ENCODE measurements around the gene GRHPR. TPM values are rescaled to one million over a fixed set of nuclear protein-coding genes. Genes with fewer than 3 reads are reported as not detected.

GRHPR gene
- total and polyA plus RNA-seq, 2 of the 4 experiments (the other 2 are of a cell fraction): 182 to 191 TPM

DNA sequence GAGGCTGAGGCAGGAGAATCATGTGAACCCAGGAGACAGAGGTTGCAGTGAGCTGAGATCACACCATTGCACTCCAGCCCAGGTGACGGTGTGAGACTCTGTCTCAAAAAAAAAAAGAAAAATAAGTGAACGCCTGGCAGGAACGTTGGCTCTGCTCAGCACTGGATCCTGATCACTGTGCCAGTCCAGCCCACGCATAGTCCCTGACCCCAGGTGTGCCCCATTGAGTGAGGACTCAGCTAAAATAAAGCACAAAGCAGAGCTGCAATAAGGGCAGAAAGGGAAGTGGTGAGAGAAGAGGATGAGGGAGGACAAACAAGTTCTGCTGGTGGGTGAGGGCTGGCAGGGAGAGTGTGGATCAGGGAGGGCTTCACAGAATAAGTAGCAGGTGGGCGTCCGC is 4.3 kb downstream of the GRHPR start:
- H2BK120ac ChIP-seq (ENCODE audit: low read depth, low read length): no peak overlapping the region
- H3K36me3 ChIP-seq (ENCODE audit: control insufficient read depth, insufficient read depth, low read length): peaks cover 39% of the 10 kb centered on the region
- no peak overlapping the region for H3K18ac ChIP-seq (ENCODE audit: low read depth, low read length)
- H3K27ac ChIP-seq (ENCODE audit: insufficient read depth, low read length): no peak overlapping the region
- H4K8ac ChIP-seq (ENCODE audit: low read depth in 2 of 2, low read length in 2 of 2): no peak overlapping the region
- WGBS, 2 experiments (ENCODE audit: extremely low coverage in 2 of 2, insufficient read length in 1 of 2): 100% methylated on average over 3 of the region's 6 CpGs; no CpG with 5 or more reads in 1 of the 2 experiments
- no peak overlapping the region for H2AK9ac ChIP-seq (replicated peaks; ENCODE audit: low read depth, low read length, poor library complexity)
- ChIA-PET CTCF (interaction anchor here (0.6 to 0.7 kb wide), 2 partner anchors 1042 to 1165 kb away, joined by 4 read pairs; no protein-coding TSS in a partner anchor), POLR2A (ENCODE audit: unreplicated experiment) (interaction anchor here (0.6 kb wide), 1 partner anchor 43 kb away, joined by 4 read pairs; no protein-coding TSS in a partner anchor)
- H3K4me3 ChIP-seq (ENCODE audit: insufficient read depth, low read depth, low read length): no peak overlapping the region
- H3K4me1 ChIP-seq (ENCODE audit: control insufficient read depth, insufficient read depth, low read length): peaks cover 9% of the 10 kb centered on the region
- BruUV-seq (replicated peaks): no TSS peak
- no peak overlapping the region for H2AFZ ChIP-seq (replicated peaks; ENCODE audit: low read length, poor library complexity)
- no peak overlapping the region for H3K23ac ChIP-seq (ENCODE audit: low read depth, low read length)
- no peak overlapping the region for H4K91ac ChIP-seq (ENCODE audit: insufficient read depth, low read depth, low read length)
- H2BK15ac ChIP-seq (ENCODE audit: low read depth, low read length): no peak overlapping the region
- DNase-seq (no peak), ATAC-seq (ENCODE audit: low read depth) (no peak)
- peaks cover 28% of the 10 kb centered on the region for H4K20me1 ChIP-seq (ENCODE audit: insufficient read depth, low read length)
- no peak overlapping the region for H3K14ac ChIP-seq (replicated peaks; ENCODE audit: low read depth, low read length)
- in situ Hi-C loops (cut with MboI; ENCODE audit: low sequenced_read_pairs): no loop called here
- H3K9me3 ChIP-seq (ENCODE audit: control insufficient read depth, insufficient read depth, low read length): no peaks in the 10 kb centered on the region
- peaks cover 19 to 50% of the 10 kb centered on the region in 2 experiments for H3K79me1 ChIP-seq (ENCODE audit: low read depth in 1 of 2, low read length in 2 of 2)
- intact Hi-C loops (cut with micrococcal nuclease): no loop called here
- no peaks in the 10 kb centered on the region for H3K27me3 ChIP-seq (ENCODE audit: control insufficient read depth, insufficient read depth, low read length)
- no peak overlapping the region for H3K4me2 ChIP-seq (ENCODE audit: low read depth, low read length)
- H2AK5ac ChIP-seq (ENCODE audit: low read depth, low read length): no peak overlapping the region
- H2BK5ac ChIP-seq (ENCODE audit: low read depth, low read length, poor library complexity, severe bottlenecking): no peak overlapping the region
- TF ChIP-seq, protein P1, sequence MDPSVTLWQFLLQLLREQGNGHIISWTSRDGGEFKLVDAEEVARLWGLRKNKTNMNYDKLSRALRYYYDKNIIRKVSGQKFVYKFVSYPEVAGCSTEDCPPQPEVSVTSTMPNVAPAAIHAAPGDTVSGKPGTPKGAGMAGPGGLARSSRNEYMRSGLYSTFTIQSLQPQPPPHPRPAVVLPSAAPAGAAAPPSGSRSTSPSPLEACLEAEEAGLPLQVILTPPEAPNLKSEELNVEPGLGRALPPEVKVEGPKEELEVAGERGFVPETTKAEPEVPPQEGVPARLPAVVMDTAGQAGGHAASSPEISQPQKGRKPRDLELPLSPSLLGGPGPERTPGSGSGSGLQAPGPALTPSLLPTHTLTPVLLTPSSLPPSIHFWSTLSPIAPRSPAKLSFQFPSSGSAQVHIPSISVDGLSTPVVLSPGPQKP (IDR thresholded peaks at IDR 0.05; ENCODE audit: borderline replicate concordance, low read depth, low read length): no peak
- no peak for TF ChIP-seq POLR2A (IDR thresholded peaks at IDR 0.05; ENCODE audit: low read depth, low read length)
- TF ChIP-seq, protein P2, sequence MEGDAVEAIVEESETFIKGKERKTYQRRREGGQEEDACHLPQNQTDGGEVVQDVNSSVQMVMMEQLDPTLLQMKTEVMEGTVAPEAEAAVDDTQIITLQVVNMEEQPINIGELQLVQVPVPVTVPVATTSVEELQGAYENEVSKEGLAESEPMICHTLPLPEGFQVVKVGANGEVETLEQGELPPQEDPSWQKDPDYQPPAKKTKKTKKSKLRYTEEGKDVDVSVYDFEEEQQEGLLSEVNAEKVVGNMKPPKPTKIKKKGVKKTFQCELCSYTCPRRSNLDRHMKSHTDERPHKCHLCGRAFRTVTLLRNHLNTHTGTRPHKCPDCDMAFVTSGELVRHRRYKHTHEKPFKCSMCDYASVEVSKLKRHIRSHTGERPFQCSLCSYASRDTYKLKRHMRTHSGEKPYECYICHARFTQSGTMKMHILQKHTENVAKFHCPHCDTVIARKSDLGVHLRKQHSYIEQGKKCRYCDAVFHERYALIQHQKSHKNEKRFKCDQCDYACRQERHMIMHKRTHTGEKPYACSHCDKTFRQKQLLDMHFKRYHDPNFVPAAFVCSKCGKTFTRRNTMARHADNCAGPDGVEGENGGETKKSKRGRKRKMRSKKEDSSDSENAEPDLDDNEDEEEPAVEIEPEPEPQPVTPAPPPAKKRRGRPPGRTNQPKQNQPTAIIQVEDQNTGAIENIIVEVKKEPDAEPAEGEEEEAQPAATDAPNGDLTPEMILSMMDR (conservative IDR thresholded peaks at IDR 0.05; ENCODE audit: low read depth, low read length): no peak
- no peak for TF ChIP-seq FOS (IDR thresholded peaks at IDR 0.05; ENCODE audit: low read depth, low read length)
- TF ChIP-seq MAZ (IDR thresholded peaks at IDR 0.05; ENCODE audit: borderline replicate concordance, low read depth, low read length): no peak
- no peak for TF ChIP-seq CEBPB (IDR thresholded peaks at IDR 0.05; ENCODE audit: low read depth, low read length)
- TF ChIP-seq BHLHE40 (IDR thresholded peaks at IDR 0.05; ENCODE audit: low read depth, low read length): no peak
- no peak for TF ChIP-seq RAD21 (IDR thresholded peaks at IDR 0.05; ENCODE audit: low read length)
- TF ChIP-seq NFE2L2 (IDR thresholded peaks at IDR 0.05; ENCODE audit: low read depth, low read length): no peak
- TF ChIP-seq, protein P3, sequence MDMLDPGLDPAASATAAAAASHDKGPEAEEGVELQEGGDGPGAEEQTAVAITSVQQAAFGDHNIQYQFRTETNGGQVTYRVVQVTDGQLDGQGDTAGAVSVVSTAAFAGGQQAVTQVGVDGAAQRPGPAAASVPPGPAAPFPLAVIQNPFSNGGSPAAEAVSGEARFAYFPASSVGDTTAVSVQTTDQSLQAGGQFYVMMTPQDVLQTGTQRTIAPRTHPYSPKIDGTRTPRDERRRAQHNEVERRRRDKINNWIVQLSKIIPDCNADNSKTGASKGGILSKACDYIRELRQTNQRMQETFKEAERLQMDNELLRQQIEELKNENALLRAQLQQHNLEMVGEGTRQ (IDR thresholded peaks at IDR 0.05; ENCODE audit: low read depth, low read length): no peak
- TF ChIP-seq RCOR1 (IDR thresholded peaks at IDR 0.05; ENCODE audit: insufficient replicate concordance, low read length): no peak
- no peak for TF ChIP-seq RFX5 (IDR thresholded peaks at IDR 0.05; ENCODE audit: low read depth, low read length)
- no peak for TF ChIP-seq MXI1 (IDR thresholded peaks at IDR 0.05; ENCODE audit: borderline replicate concordance, low read depth, low read length)
- no peak overlapping the region for H3K9ac ChIP-seq (ENCODE audit: low read depth, low read length)
- dilution Hi-C loops (cut with HindIII; ENCODE audit: low sequenced_read_pairs, unreplicated experiment): no loop called here
- H4K5ac ChIP-seq (ENCODE audit: low read depth, low read length): no peak overlapping the region
- H3K9me1 ChIP-seq (ENCODE audit: insufficient read depth, low read length): peaks cover 16% of the 10 kb centered on the region
- no peak overlapping the region for H3K56ac ChIP-seq (ENCODE audit: extremely low read depth, insufficient read depth, low read length)
- no peak overlapping the region for H3K4ac ChIP-seq (ENCODE audit: low read depth, low read length)
- no peak overlapping the region for H2BK20ac ChIP-seq (ENCODE audit: low read depth, low read length)
